WTC11 (cell line): ENCODE measurements around the gene B4GALT6. TPM values are rescaled to one million over a fixed set of nuclear protein-coding genes. Genes with fewer than 3 reads are reported as not detected.

ENCODE experiments used
- ATAC-seq: fragments of 200-7000 bp; cut with Tn5 transposase; 2 replicates; pipeline ENCODE4 v1.10.0; 2021; ENCODE audit warnings: mild to moderate bottlenecking, moderate library complexity
- CTCF ChIA-PET: fragments of 300-600 bp; sonication (Branson Sonifier 250); formaldehyde crosslinking; loops from one replicate; lab custom pipeline; 2021; ENCODE audit warnings: antibody characterized with exemption; lab: Charles Lee
- POLR2A ChIA-PET: fragments of 350-600 bp; sonication (Branson Sonifier 250); formaldehyde crosslinking; loops from one replicate; lab custom pipeline; 2021; ENCODE audit warnings: antibody characterized with exemption; lab: Charles Lee
- DNase-seq: peaks from one replicate; pipeline ENCODE4 v3.0.0; 2021; ENCODE audit warnings: low spot score
- H3K27ac Mint-ChIP-seq: 2 replicates; pipeline ENCODE4 v1.8.0; 2021; ENCODE audit warnings: mixed read lengths
- H3K27me3 Mint-ChIP-seq: 2 replicates; pipeline ENCODE4 v1.8.0; 2021; ENCODE audit warnings: low read depth, mild to moderate bottlenecking, moderate library complexity, mixed read lengths
- H3K36me3 Mint-ChIP-seq: 2 replicates; pipeline ENCODE4 v1.8.0; 2021; ENCODE audit warnings: mixed read lengths
- H3K4me1 Mint-ChIP-seq: 2 replicates; pipeline ENCODE4 v1.8.0; 2022; ENCODE audit warnings: mixed read lengths
- H3K4me3 Mint-ChIP-seq: 2 replicates; pipeline ENCODE4 v1.8.0; 2021; ENCODE audit warnings: mild to moderate bottlenecking, moderate library complexity, mixed read lengths
- H3K9me3 Mint-ChIP-seq: 2 replicates; pipeline ENCODE4 v1.8.0; 2021; ENCODE audit warnings: mixed read lengths
- AR ChIP-seq: fragments of 250-450 bp; sonication (Bioruptor Pico); IDR thresholded peaks from 2 replicates; pipeline ENCODE4 v1.9.0; 2021; ENCODE audit warnings: mild to moderate bottlenecking
- ATF3 ChIP-seq: sonication (generic); formaldehyde crosslinking; conservative IDR thresholded peaks from 2 replicates; pipeline ENCODE4 v1.8.1; 2022; ENCODE audit warnings: mild to moderate bottlenecking, missing genetic modification reagents
- ATF6 ChIP-seq: sonication (generic); formaldehyde crosslinking; IDR thresholded peaks from 2 replicates; pipeline ENCODE4 v1.8.1; 2023; ENCODE audit warnings: mild to moderate bottlenecking, missing genetic modification reagents
- CDX4 ChIP-seq: fragments of 250-450 bp; sonication (Bioruptor Pico); IDR thresholded peaks from 2 replicates; pipeline ENCODE4 v1.9.0; 2021; ENCODE audit warnings: moderate library complexity, mild to moderate bottlenecking, inconsistent platforms, borderline replicate concordance
- FOXJ3 ChIP-seq: sonication (generic); formaldehyde crosslinking; IDR thresholded peaks from 2 replicates; pipeline ENCODE4 v1.9.0; 2021; ENCODE audit warnings: missing genetic modification reagents, mild to moderate bottlenecking, borderline replicate concordance
- FOXP4 ChIP-seq: sonication (generic); formaldehyde crosslinking; IDR thresholded peaks from 2 replicates; pipeline ENCODE4 v1.8.0; 2022; ENCODE audit warnings: mild to moderate bottlenecking, missing genetic modification reagents
- GTF2I ChIP-seq: fragments of 250-450 bp; sonication (Bioruptor Pico); conservative IDR thresholded peaks from 2 replicates; pipeline ENCODE4 v1.4.0; 2021; ENCODE audit warnings: mild to moderate bottlenecking
- HMGA2 ChIP-seq: fragments of 250-450 bp; sonication (Bioruptor Pico); IDR thresholded peaks from 2 replicates; pipeline ENCODE4 v1.4.0; 2021; ENCODE audit warnings: mild to moderate bottlenecking, moderate library complexity
- JUN ChIP-seq: sonication (generic); formaldehyde crosslinking; IDR thresholded peaks from 2 replicates; pipeline ENCODE4 v1.8.0; 2023; ENCODE audit warnings: mild to moderate bottlenecking, missing genetic modification reagents
- PREB ChIP-seq: sonication (generic); formaldehyde crosslinking; IDR thresholded peaks from 2 replicates; pipeline ENCODE4 v1.8.1; 2022; ENCODE audit warnings: mild to moderate bottlenecking, missing genetic modification reagents, moderate library complexity, borderline replicate concordance
- RORB ChIP-seq: fragments of 250-450 bp; sonication (Bioruptor Pico); IDR thresholded peaks from 2 replicates; pipeline ENCODE4 v1.9.0; 2021; ENCODE audit warnings: mild to moderate bottlenecking
- ZNF425 ChIP-seq: fragments of 250-450 bp; sonication (Bioruptor Pico); conservative IDR thresholded peaks from 2 replicates; pipeline ENCODE4 v1.9.0; 2021; ENCODE audit warnings: mild to moderate bottlenecking
- ZNF671 ChIP-seq: fragments of 250-450 bp; sonication (Bioruptor Pico); IDR thresholded peaks from 2 replicates; pipeline ENCODE4 v1.8.0; 2021; ENCODE audit warnings: mild to moderate bottlenecking
- total RNA-seq: library from RNA; stranded (reverse); gene quantifications from 3 replicates; pipeline ENCODE4 v1.2.3, GENCODE V29; 2021

Gene B4GALT6
- total RNA-seq, 1 experiment from 2014 or later, result 50.6 TPM

GRCh38 chr18:31598021-31598805 is 86.2 kb downstream of the B4GALT6 start:
- ChIA-PET CTCF (interaction anchor here (1.2 kb wide), 1 partner anchor 13 kb away, joined by 3 read pairs; no protein-coding TSS in a partner anchor), POLR2A (no interaction called here)
- Mint-ChIP-seq H3K27ac (no peak overlapping the region), H3K9me3 (peaks cover 3% of the 10 kb centered on the region), H3K36me3 (no peaks in the 10 kb centered on the region)
- no peak for DNase-seq
- no peak for TF ChIP-seq CDX4 (CRISPR knock-in tag)
- TF ChIP-seq GTF2I (CRISPR knock-in tag), result no peak
- TF ChIP-seq, all 79 proteins: peak for 0
- Mint-ChIP-seq H3K4me3 (no peak overlapping the region), H3K27me3 (no peaks in the 10 kb centered on the region), H3K4me1 (peaks cover 2% of the 10 kb centered on the region; the same call in 1 of the 2 replicates)
- no peak for ATAC-seq

- no peak overlapping the region for H3K4me3 Mint-ChIP-seq
- CTCF ChIA-PET, result no interaction called here
- H3K27ac Mint-ChIP-seq, result no peak overlapping the region
- H3K9me3 Mint-ChIP-seq, result peaks cover 3% of the 10 kb centered on the region
- TF ChIP-seq ZNF425 (CRISPR knock-in tag) (no peak), FOXJ3 (CRISPR knock-in tag) (no peak), FOXP4 (CRISPR knock-in tag) (no peak), ZNF671 (no peak)
- H3K27me3 Mint-ChIP-seq, result no peaks in the 10 kb centered on the region
- H3K4me1 Mint-ChIP-seq, result peaks cover 2% of the 10 kb centered on the region; the same call in 1 of the 2 replicates
- POLR2A ChIA-PET, result no interaction called here
- DNase-seq (no peak), ATAC-seq (no peak)
- H3K36me3 Mint-ChIP-seq, result no peaks in the 10 kb centered on the region
These were observed 88.1 kb downstream of the B4GALT6 start for GRCh38 chr18:31596081-31596872.

GRCh38 chr18:31595121-31595771 is 89.1 kb downstream of the B4GALT6 start:
- H3K27ac Mint-ChIP-seq, result no peak overlapping the region
- no peaks in the 10 kb centered on the region; the same call in 1 of the 2 replicates for H3K27me3 Mint-ChIP-seq
- peaks cover 3% of the 10 kb centered on the region for H3K9me3 Mint-ChIP-seq
- DNase-seq, result no peak
- POLR2A ChIA-PET, result no interaction called here
- CTCF ChIA-PET, result no interaction called here
- no peak for TF ChIP-seq PREB
- no peak for TF ChIP-seq AR (CRISPR knock-in tag)
- no peak for TF ChIP-seq ATF6 (CRISPR knock-in tag)
- no peak for TF ChIP-seq JUN (CRISPR knock-in tag)
- TF ChIP-seq HMGA2, result no peak
- no peak for TF ChIP-seq RORB (CRISPR knock-in tag)
- TF ChIP-seq ATF3 (CRISPR knock-in tag), result no peak
- H3K36me3 Mint-ChIP-seq, result no peaks in the 10 kb centered on the region
- H3K4me3 Mint-ChIP-seq, result no peak overlapping the region
- H3K4me1 Mint-ChIP-seq, result peaks cover 2% of the 10 kb centered on the region; the same call in 1 of the 2 replicates
- no peak for ATAC-seq
